Choroid plexus epithelial cell (primary cell): ENCODE results near the gene CFD.
"Not testable (repeated sequence)": the region's sequence is repeated elsewhere in the genome, so short reads cannot be mapped to it uniquely, and the experiment has no call there.

Experiments
- DNase-seq: peaks from one replicate; pipeline ENCODE4 v3.0.0-alpha.2; 2010; ENCODE audit warnings: low read depth
- H3K4me3 ChIP-seq: 2 replicates; pipeline ENCODE4 v1.5.1; 2011; ENCODE audit warnings: low read depth, mild to moderate bottlenecking, control low read depth, low read length, moderate library complexity
- CTCF ChIP-seq: conservative IDR thresholded peaks from 2 replicates; pipeline ENCODE4 v1.5.1; 2011; ENCODE audit warnings: low read depth, mild to moderate bottlenecking, control low read depth, inconsistent platforms, low read length, moderate library complexity

CFD gene

DNA sequence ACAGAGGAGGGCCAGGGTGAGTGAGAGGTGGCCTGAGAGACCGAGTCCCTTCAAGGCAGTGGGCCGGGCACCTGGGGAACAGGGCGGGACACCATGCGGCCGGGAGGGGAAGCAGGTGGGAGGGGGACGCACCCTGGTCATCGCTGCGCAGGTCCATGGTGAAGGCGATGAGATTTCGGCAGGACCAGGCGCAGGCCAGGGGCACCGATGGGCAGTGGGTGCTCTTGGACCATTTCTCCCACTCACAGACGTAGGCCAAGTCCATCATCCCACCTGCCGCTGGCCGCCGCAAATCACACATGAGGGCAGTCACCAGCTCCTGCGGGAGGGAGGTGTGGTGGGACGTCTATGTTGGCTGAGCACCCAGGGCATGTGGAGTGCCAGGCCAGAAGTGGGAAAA is 31.4 kb downstream of the CFD start:
- no peak for TF ChIP-seq CTCF
- no peak overlapping the region for H3K4me3 ChIP-seq
- no peak for DNase-seq

GRCh38 chr19:891421-892200 is 32.1 kb downstream of the CFD start:
- peak overlapping the region; percentile 82 for H3K4me3 ChIP-seq
- not testable (repeated sequence) for DNase-seq

- DNase-seq: peak; percentile 28
- TF ChIP-seq CTCF: no peak
- peak overlapping the region; percentile 82 for H3K4me3 ChIP-seq
Measured at GRCh38 chr19:892243-892893, 32.9 kb downstream of the CFD start.

DNA sequence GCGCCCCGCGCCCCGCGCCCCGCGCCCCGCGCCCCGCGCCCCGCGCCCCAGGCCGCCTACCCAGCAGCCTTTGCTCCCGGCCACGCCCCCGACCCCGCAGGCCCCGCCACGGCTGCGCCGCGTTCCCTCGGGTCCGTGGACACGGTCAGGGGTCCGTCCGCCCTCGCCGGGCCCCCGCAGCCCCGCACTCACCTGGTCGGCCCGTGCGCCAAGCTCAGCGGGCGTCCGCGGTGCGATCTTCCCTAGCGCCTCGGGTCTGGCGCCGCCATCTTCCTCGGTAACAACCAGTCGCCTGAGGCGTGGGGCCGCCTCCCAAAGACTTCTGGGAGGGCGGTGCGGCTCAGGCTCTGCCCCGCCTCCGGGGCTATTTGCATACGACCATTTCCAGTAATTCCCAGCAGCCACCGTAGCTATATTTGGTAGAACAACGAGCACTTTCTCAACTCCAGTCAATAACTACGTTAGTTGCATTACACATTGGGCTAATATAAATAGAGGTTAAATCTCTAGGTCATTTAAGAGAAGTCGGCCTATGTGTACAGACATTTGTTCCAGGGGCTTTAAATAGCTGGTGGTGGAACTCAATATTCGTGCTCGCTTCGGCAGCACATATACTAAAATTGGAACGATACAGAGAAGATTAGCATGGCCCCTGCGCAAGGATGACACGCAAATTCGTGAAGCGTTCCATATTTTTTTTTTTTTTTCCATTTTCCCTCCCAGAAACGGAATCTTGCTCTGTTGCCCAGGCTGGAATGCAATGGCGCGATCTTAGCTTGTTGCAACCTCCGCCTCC is 33.6 kb downstream of the CFD start, which contains the start of the genes MED16 and RNU6-9:
TSS of gene MED16 (minus strand) at position 294 of the 796 bp plus-strand sequence. CDS start 2,056 bp downstream, outside the sequence.
TSS of gene RNU6-9 (plus strand) at position 591 of the 796 bp plus-strand sequence.
- H3K4me3 ChIP-seq: peak within 1 kb of the TSS; percentile 82
- no peak for TF ChIP-seq CTCF
- DNase-seq: peak; percentile 96

- no peak for TF ChIP-seq CTCF
- no peak for DNase-seq
- no peak overlapping the region for H3K4me3 ChIP-seq
Measured at GRCh38 chr19:896434-896833, 37.0 kb downstream of the CFD start.

GRCh38 chr19:896999-897398 is 37.5 kb downstream of the CFD start:
- no peak overlapping the region for H3K4me3 ChIP-seq
- no peak for TF ChIP-seq CTCF
- DNase-seq: no peak

GRCh38 chr19:897442-898039 is 38.1 kb downstream of the CFD start:
- peak; percentile 16 for TF ChIP-seq CTCF
- H3K4me3 ChIP-seq: no peak overlapping the region
- DNase-seq: no peak
